A673 (cell line): ENCODE data around the gene SACS. TPM values are rescaled to one million over a fixed set of nuclear protein-coding genes. Genes with fewer than 3 reads are reported as not detected.

ENCODE experiments used
- BruUV-seq: library from RNA; stranded (reverse); fragments of 400-500 nt; replicated peaks from 2 replicates; lab custom pipeline; 2021; lab: Mats Ljungman, UMichigan
- CTCF ChIA-PET: fragments of 300-600 bp; sonication (Branson Sonifier 250); formaldehyde crosslinking; loops from one replicate; lab custom pipeline; 2022; ENCODE audit warnings: antibody characterized with exemption; lab: Charles Lee
- POLR2A ChIA-PET: fragments of 300-600 bp; sonication (Branson Sonifier 250); formaldehyde crosslinking; loops from one replicate; lab custom pipeline; 2022; ENCODE audit warnings: antibody characterized with exemption; ENCODE audit not compliant: low non-redundant PET; lab: Charles Lee
- DNase-seq: peaks from one replicate; pipeline ENCODE4 v3.0.0-alpha.2; 2015; ENCODE audit warnings: low spot score
- H3K27ac ChIP-seq: fragments of 200-600 bp; sonication (generic); 2 replicates; pipeline ENCODE4 v1.5.1; 2016; ENCODE audit warnings: mixed run types, low read depth, mild to moderate bottlenecking, mixed read lengths, antibody characterized with exemption, low read length; ENCODE audit not compliant: poor library complexity, severe bottlenecking
- H3K27me3 ChIP-seq: fragments of 200-600 bp; sonication (generic); replicated peaks from 2 replicates; pipeline ENCODE4 v1.6.1; 2017; ENCODE audit warnings: mixed run types, low read depth, mild to moderate bottlenecking, mixed read lengths, antibody characterized with exemption, low read length; ENCODE audit not compliant: insufficient read depth, poor library complexity
- H3K36me3 ChIP-seq: fragments of 200-600 bp; sonication (generic); 2 replicates; pipeline ENCODE4 v1.6.1; 2016; ENCODE audit warnings: mixed run types, mild to moderate bottlenecking, mixed read lengths, antibody characterized with exemption, low read length; ENCODE audit not compliant: insufficient read depth, poor library complexity, severe bottlenecking
- H3K4me1 ChIP-seq: fragments of 200-600 bp; sonication (generic); 2 replicates; pipeline ENCODE4 v1.6.1; 2017; ENCODE audit warnings: mixed run types, mild to moderate bottlenecking, mixed read lengths, antibody characterized with exemption, low read length; ENCODE audit not compliant: insufficient read depth, poor library complexity, severe bottlenecking
- H3K4me3 ChIP-seq: fragments of 200-600 bp; sonication (generic); 2 replicates; pipeline ENCODE4 v1.5.1; 2016; ENCODE audit warnings: low read depth, mixed run types, mild to moderate bottlenecking, mixed read lengths, low read length; ENCODE audit not compliant: poor library complexity, severe bottlenecking
- H3K9me3 ChIP-seq: fragments of 200-600 bp; sonication (generic); 2 replicates; pipeline ENCODE4 v1.6.1; 2016; ENCODE audit warnings: mixed run types, low read depth, mild to moderate bottlenecking, mixed read lengths, antibody characterized with exemption, low read length; ENCODE audit not compliant: poor library complexity, severe bottlenecking
- EZH2 ChIP-seq: fragments of 200-600 bp; sonication (generic); IDR thresholded peaks from 2 replicates; pipeline ENCODE4 v1.6.1; 2017; ENCODE audit warnings: borderline replicate concordance, low read depth, mild to moderate bottlenecking, mixed read lengths, antibody characterized with exemption, low read length; ENCODE audit not compliant: poor library complexity, severe bottlenecking
- intact Hi-C: fragments of 100-400 bp; cut with micrococcal nuclease; formaldehyde crosslinking; loops from one replicate; pipeline ENCODE4 v1.10.0; 2022; ENCODE audit not compliant: unreplicated experiment
- total RNA-seq: library from RNA; stranded (reverse); gene quantifications from 2 replicates; pipeline ENCODE4 v1.2.3, GENCODE V29; 2021
- TF ChIP-seq, protein P1 (sequence below): fragments of 300-800, 200-600 bp; sonication (generic); conservative IDR thresholded peaks from 2 replicates; pipeline ENCODE4 v1.5.1; 2017; ENCODE audit warnings: low read depth, mild to moderate bottlenecking, antibody characterized with exemption, low read length, moderate library complexity, mixed read lengths

The SACS gene
- total RNA-seq, 1 experiment from 2014 or later, result 35.9 TPM

DNA sequence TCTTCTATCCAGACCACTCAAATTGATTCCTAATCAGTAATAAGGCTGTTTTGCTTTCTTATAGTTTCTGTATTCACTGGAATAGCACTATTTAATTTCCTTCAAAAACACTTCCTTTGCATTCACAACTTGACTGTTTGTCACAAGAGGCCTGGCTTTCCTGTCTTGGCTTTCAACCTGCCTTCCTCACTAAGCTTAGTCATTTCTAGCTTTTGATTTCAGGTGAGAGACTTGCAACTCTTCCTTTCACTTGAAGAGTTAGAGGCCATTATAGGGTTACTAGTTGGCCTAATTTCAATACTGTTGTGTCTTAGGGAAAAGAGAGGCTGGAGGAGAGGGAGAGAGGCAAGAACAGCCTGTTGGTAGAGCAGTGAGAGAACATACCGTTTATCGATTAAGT lies 47.0 kb downstream of the SACS start:
- Histone ChIP-seq H3K27me3 (no peaks in the 10 kb centered on the region), H3K27ac (no peak overlapping the region), H3K4me3 (no peak overlapping the region), H3K36me3 (no peaks in the 10 kb centered on the region), H3K4me1 (no peaks in the 10 kb centered on the region), H3K9me3 (no peaks in the 10 kb centered on the region)
- POLR2A ChIA-PET, result no interaction called here
- no peak for DNase-seq
- BruUV-seq, result no TSS peak
- TF ChIP-seq, protein P1, sequence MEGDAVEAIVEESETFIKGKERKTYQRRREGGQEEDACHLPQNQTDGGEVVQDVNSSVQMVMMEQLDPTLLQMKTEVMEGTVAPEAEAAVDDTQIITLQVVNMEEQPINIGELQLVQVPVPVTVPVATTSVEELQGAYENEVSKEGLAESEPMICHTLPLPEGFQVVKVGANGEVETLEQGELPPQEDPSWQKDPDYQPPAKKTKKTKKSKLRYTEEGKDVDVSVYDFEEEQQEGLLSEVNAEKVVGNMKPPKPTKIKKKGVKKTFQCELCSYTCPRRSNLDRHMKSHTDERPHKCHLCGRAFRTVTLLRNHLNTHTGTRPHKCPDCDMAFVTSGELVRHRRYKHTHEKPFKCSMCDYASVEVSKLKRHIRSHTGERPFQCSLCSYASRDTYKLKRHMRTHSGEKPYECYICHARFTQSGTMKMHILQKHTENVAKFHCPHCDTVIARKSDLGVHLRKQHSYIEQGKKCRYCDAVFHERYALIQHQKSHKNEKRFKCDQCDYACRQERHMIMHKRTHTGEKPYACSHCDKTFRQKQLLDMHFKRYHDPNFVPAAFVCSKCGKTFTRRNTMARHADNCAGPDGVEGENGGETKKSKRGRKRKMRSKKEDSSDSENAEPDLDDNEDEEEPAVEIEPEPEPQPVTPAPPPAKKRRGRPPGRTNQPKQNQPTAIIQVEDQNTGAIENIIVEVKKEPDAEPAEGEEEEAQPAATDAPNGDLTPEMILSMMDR, result no peak
- no peak for TF ChIP-seq EZH2
- intact Hi-C loops, result no loop called here
- CTCF ChIA-PET, result interaction anchor here (0.6 kb wide), 1 partner anchor 45 kb away, joined by 3 read pairs; no protein-coding TSS in a partner anchor

DNA sequence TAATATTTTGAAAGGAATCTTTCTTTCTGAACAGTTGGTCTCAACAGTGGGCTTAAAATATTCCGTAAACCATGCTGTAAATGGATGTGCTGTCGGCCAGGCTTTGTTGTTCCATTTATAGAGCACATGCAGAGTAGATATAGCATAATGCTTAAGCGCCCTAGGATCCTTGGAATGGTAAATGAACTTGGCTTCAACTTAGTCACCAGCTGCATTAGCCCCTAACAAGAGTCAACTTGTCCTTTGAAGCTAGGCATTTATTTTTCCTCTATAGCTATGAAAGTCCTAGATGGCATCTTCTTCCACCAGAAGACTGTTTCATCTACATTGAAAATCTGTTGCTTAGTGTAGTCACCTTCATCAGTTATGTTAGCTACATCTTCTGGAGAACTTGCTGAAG lies 47.6 kb downstream of the SACS start:
- intact Hi-C loops, result no loop called here
- H3K27me3 ChIP-seq, result no peaks in the 10 kb centered on the region
- H3K4me3 ChIP-seq, result no peak overlapping the region
- DNase-seq, result no peak
- no peak overlapping the region for H3K27ac ChIP-seq
- no peaks in the 10 kb centered on the region for H3K9me3 ChIP-seq
- CTCF ChIA-PET, result interaction anchor here (0.6 kb wide), 1 partner anchor 44 kb away, joined by 3 read pairs; no protein-coding TSS in a partner anchor
- POLR2A ChIA-PET, result no interaction called here
- no peaks in the 10 kb centered on the region for H3K36me3 ChIP-seq
- H3K4me1 ChIP-seq, result no peaks in the 10 kb centered on the region
- TF ChIP-seq, protein P1, result no peak
- TF ChIP-seq EZH2, result no peak
- BruUV-seq, result no TSS peak

DNA sequence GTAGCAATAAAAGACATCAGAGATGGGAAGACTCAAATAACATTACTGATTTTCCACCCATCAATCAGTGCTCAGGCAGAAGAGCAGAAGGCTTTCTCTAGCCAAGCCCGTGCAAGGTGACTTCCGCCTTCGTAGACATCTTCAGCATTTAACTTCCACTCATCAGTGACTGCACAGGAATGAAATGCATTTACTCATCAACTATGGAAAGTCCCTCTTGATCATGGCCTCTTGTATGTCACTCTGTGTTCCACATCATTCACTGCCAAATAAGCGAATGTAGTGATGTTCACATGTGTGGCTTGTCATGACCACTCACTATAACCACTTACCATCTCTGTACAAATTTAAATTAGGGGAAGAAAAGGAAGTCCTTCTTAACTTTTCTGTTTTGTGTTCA lies 49.4 kb downstream of the SACS start:
- H3K4me1 ChIP-seq, result no peaks in the 10 kb centered on the region
- no peaks in the 10 kb centered on the region for H3K36me3 ChIP-seq
- no peaks in the 10 kb centered on the region for H3K27me3 ChIP-seq
- no peak for DNase-seq
- intact Hi-C loops, result no loop called here
- ChIA-PET POLR2A (no interaction called here), CTCF (no interaction called here)
- no TSS peak for BruUV-seq
- no peak for TF ChIP-seq EZH2
- TF ChIP-seq, protein P1, result no peak
- no peaks in the 10 kb centered on the region for H3K9me3 ChIP-seq
- H3K27ac ChIP-seq, result no peak overlapping the region
- no peak overlapping the region for H3K4me3 ChIP-seq
